Lower leg skin (tissue), 3 donors: ENCODE data around the gene OBP2B.
"Not testable (repeated sequence)": the region's sequence is repeated elsewhere in the genome, so short reads cannot be mapped to it uniquely, and the experiment has no call there.

ENCODE experiments used
- CTCF ChIP-seq, 3 donors: fragments of 450-650 bp; IDR thresholded peaks; one replicate each; pipeline ENCODE4 v1.5.1; 2016; ENCODE audit warnings: antibody characterized with exemption in 3 of 3, mild to moderate bottlenecking in 3 of 3, moderate library complexity in 2 of 3
- POLR2A ChIP-seq, 2 donors: fragments of 450-650 bp; IDR thresholded peaks; one replicate each; pipeline ENCODE4 v1.6.1; 2016 to 2017; ENCODE audit warnings: antibody characterized with exemption in 2 of 2, mild to moderate bottlenecking in 1 of 2, moderate library complexity in 1 of 2

DNA sequence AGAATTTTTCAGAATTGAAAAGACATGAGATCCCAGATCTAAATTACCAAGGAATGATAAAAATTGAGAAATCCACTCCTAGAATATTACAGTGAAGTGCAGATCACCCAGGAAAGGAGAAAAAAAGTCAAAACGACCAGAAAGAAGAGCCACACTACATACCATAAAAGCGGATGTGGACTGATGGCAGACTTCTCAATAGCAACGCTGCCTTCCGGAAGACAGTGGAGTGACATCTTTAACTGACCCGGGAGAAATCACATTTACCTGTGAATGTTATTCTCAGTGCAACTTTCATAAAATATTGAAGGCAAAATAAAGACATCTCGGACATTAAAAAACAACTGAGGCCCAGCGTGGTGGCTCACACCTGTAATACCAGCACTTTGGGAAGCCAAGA is 21.5 kb upstream of the OBP2B start:
- TF ChIP-seq CTCF, POLR2A (IDR thresholded peaks at IDR 0.05): not testable (repeated sequence)
